ENCODE measurements around the gene TKFC. TPM values are rescaled to one million over a fixed set of nuclear protein-coding genes. Genes with fewer than 3 reads are reported as not detected.

Gene TKFC
- total and polyA plus RNA-seq, 4 donors: 15.7 to 134 (median 53.4) TPM

DNA sequence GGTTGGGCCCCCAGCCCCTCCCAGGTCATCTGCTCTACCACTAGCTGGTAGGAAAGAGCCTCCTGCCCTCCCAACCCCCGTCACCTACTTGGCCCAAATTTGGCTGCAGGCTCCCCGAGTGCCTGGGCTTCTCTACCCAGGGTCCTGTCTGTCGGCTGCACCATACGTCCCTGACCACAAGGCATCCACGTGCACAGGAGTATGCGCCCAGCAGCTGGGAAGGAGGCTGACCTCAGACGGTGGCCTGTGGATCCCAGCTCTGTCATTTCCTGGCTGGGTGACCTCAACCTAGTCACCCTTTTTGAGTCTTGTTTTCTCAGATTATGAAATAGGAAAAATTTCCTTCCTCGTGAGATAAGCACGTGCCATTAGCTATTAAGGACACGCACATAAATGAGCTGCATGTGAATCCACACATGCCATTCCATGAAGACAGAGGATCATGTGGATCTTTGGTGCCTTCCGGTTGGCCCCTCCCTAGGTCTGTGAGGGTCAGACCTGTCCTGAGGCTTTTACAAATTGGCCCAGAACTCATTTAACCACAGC is 15.0 kb downstream of the TKFC start:
- no peak overlapping the region for H3K4me3 ChIP-seq (ENCODE audit: low read depth in 1 of 3, low read length in 3 of 3)
- H3K27me3 ChIP-seq (ENCODE audit: control insufficient read depth in 4 of 4, insufficient read depth in 4 of 4, low read length in 3 of 4): no peaks in the 10 kb centered on the region
- WGBS: 50% methylated on average over 11 of the region's 11 CpGs
- no peak overlapping the region for H3K9ac ChIP-seq (ENCODE audit: low read depth in 1 of 2, low read length in 2 of 2)
- peaks cover 0 to 6% (median 1%) of the 10 kb centered on the region in 4 donors for H3K4me1 ChIP-seq (ENCODE audit: control insufficient read depth in 4 of 4, insufficient read depth in 4 of 4, low read length in 3 of 4)
- TF ChIP-seq SP1 (IDR thresholded peaks at IDR 0.05): peak; percentile 30
- peak; percentile 98 for TF ChIP-seq NR2F2 (IDR thresholded peaks at IDR 0.05)
- TF ChIP-seq, protein P1, sequence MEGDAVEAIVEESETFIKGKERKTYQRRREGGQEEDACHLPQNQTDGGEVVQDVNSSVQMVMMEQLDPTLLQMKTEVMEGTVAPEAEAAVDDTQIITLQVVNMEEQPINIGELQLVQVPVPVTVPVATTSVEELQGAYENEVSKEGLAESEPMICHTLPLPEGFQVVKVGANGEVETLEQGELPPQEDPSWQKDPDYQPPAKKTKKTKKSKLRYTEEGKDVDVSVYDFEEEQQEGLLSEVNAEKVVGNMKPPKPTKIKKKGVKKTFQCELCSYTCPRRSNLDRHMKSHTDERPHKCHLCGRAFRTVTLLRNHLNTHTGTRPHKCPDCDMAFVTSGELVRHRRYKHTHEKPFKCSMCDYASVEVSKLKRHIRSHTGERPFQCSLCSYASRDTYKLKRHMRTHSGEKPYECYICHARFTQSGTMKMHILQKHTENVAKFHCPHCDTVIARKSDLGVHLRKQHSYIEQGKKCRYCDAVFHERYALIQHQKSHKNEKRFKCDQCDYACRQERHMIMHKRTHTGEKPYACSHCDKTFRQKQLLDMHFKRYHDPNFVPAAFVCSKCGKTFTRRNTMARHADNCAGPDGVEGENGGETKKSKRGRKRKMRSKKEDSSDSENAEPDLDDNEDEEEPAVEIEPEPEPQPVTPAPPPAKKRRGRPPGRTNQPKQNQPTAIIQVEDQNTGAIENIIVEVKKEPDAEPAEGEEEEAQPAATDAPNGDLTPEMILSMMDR (IDR thresholded peaks at IDR 0.05; ENCODE audit: low read depth, low read length, missing input control): peak; percentile 11
- no peak for TF ChIP-seq FOXA1 (IDR thresholded peaks at IDR 0.05)
- TF ChIP-seq RXRA (IDR thresholded peaks at IDR 0.05): peak; percentile 41 to 56
- TF ChIP-seq RAD21 (IDR thresholded peaks at IDR 0.05): no peak
- H3K9me3 ChIP-seq (ENCODE audit: control insufficient read depth in 4 of 4, low read length in 3 of 4): no peaks in the 10 kb centered on the region
- peak overlapping the region; percentile 9 to 61 for H3K27ac ChIP-seq (ENCODE audit: low read depth in 1 of 2, low read length in 2 of 2)
- no peak for DNase-seq (ENCODE audit: low spot score)
- peaks cover 11 to 45% (median 19%) of the 10 kb centered on the region in 4 donors for H3K36me3 ChIP-seq (ENCODE audit: control insufficient read depth in 4 of 4, insufficient read depth in 3 of 4, low read depth in 1 of 4, low read length in 3 of 4)

DNA sequence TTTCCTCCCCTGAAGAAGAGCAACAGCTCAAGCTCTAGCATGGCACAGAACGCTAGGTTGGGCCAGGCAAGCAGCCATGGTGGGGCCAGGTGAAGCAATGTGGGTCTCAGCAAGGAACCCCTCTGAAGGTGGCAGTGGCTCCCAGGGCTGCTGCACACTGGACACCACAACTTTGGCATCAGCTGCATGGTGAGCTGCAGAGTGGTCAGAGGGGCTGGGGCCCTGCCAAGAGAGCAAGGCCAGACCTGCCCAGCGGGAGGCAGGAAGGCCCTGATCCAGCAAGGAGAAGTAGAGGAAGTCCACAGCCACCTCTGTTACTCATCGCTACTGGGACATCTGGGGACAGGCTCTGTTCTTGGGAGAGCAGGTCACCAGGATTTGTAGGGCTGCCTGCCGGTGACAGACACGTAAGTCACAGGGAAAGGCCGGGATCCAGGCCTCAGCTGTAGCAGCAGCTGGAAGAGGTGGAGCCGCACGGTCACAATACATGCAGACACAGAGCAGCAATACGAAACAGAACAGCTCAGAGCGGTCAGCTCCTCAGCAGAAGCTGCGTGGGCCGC is 16.2 kb downstream of the TKFC start:
- no peak for DNase-seq (ENCODE audit: low spot score)
- H3K27ac ChIP-seq (ENCODE audit: low read depth in 1 of 2, low read length in 2 of 2): peak overlapping the region in 1 of 2 donors; percentile 61
- peaks cover 11 to 35% (median 12%) of the 10 kb centered on the region in 4 donors for H3K36me3 ChIP-seq (ENCODE audit: control insufficient read depth in 4 of 4, insufficient read depth in 3 of 4, low read depth in 1 of 4, low read length in 3 of 4)

DNA sequence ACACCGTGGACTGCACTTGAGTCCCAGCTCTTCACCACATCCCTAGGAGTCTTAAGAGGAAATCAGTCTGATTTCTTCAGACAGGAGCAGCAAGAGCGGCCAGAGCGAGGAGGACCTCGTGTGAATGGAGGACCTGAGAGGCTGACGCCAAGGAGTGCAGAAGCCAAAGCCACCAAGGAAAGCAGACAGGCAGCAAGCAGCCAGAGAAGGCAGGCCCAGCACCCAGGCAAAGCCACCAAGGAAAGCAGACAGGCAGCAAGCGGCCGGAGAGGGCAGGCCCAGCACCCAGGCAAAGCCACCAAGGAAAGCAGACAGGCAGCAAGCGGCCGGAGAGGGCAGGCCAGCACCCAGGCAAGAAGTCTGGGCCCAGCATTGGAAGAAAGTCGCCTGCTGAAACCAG is 16.9 kb downstream of the TKFC start:
- no peaks in the 10 kb centered on the region for H3K9me3 ChIP-seq (ENCODE audit: control insufficient read depth in 4 of 4, low read length in 3 of 4)
- DNase-seq (ENCODE audit: low spot score): no peak
- H3K27ac ChIP-seq (ENCODE audit: low read depth in 1 of 2, low read length in 2 of 2): no peak overlapping the region
- TF ChIP-seq EGR1 (IDR thresholded peaks at IDR 0.05; ENCODE audit: low read depth in 2 of 2): no peak
- no peak for TF ChIP-seq JUND (IDR thresholded peaks at IDR 0.05)
- TF ChIP-seq, protein P2, sequence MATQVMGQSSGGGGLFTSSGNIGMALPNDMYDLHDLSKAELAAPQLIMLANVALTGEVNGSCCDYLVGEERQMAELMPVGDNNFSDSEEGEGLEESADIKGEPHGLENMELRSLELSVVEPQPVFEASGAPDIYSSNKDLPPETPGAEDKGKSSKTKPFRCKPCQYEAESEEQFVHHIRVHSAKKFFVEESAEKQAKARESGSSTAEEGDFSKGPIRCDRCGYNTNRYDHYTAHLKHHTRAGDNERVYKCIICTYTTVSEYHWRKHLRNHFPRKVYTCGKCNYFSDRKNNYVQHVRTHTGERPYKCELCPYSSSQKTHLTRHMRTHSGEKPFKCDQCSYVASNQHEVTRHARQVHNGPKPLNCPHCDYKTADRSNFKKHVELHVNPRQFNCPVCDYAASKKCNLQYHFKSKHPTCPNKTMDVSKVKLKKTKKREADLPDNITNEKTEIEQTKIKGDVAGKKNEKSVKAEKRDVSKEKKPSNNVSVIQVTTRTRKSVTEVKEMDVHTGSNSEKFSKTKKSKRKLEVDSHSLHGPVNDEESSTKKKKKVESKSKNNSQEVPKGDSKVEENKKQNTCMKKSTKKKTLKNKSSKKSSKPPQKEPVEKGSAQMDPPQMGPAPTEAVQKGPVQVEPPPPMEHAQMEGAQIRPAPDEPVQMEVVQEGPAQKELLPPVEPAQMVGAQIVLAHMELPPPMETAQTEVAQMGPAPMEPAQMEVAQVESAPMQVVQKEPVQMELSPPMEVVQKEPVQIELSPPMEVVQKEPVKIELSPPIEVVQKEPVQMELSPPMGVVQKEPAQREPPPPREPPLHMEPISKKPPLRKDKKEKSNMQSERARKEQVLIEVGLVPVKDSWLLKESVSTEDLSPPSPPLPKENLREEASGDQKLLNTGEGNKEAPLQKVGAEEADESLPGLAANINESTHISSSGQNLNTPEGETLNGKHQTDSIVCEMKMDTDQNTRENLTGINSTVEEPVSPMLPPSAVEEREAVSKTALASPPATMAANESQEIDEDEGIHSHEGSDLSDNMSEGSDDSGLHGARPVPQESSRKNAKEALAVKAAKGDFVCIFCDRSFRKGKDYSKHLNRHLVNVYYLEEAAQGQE (IDR thresholded peaks at IDR 0.05): no peak
- TF ChIP-seq SP1 (IDR thresholded peaks at IDR 0.05): no peak
- TF ChIP-seq, protein P1 (IDR thresholded peaks at IDR 0.05; ENCODE audit: low read depth, low read length, missing input control): no peak
- no peak for TF ChIP-seq HNF4A (conservative IDR thresholded peaks at IDR 0.05)
- H3K27me3 ChIP-seq (ENCODE audit: control insufficient read depth in 4 of 4, insufficient read depth in 4 of 4, low read length in 3 of 4): no peaks in the 10 kb centered on the region
- H3K4me3 ChIP-seq (ENCODE audit: low read depth in 1 of 3, low read length in 3 of 3): no peak overlapping the region
- 95% methylated on average over 10 of the region's 10 CpGs for WGBS
- no peak overlapping the region for H3K9ac ChIP-seq (ENCODE audit: low read depth in 1 of 2, low read length in 2 of 2)
- peaks cover 0 to 11% (median 6%) of the 10 kb centered on the region in 4 donors for H3K4me1 ChIP-seq (ENCODE audit: control insufficient read depth in 4 of 4, insufficient read depth in 4 of 4, low read length in 3 of 4)
- H3K36me3 ChIP-seq (ENCODE audit: control insufficient read depth in 4 of 4, insufficient read depth in 3 of 4, low read depth in 1 of 4, low read length in 3 of 4): peaks cover 8 to 30% (median 10%) of the 10 kb centered on the region in 4 donors

More for the DNA sequence above, 16.2 kb downstream of the TKFC start:
- H3K9ac ChIP-seq (ENCODE audit: low read depth in 1 of 2, low read length in 2 of 2): no peak overlapping the region
- 90% methylated on average over 12 of the region's 12 CpGs for WGBS
- no peaks in the 10 kb centered on the region for H3K9me3 ChIP-seq (ENCODE audit: control insufficient read depth in 4 of 4, low read length in 3 of 4)
- peaks cover 0 to 11% (median 6%) of the 10 kb centered on the region in 4 donors for H3K4me1 ChIP-seq (ENCODE audit: control insufficient read depth in 4 of 4, insufficient read depth in 4 of 4, low read length in 3 of 4)
- no peaks in the 10 kb centered on the region for H3K27me3 ChIP-seq (ENCODE audit: control insufficient read depth in 4 of 4, insufficient read depth in 4 of 4, low read length in 3 of 4)
- TF ChIP-seq FOXA1 (IDR thresholded peaks at IDR 0.05) (no peak), SP1 (IDR thresholded peaks at IDR 0.05) (no peak)
- TF ChIP-seq, protein P3, sequence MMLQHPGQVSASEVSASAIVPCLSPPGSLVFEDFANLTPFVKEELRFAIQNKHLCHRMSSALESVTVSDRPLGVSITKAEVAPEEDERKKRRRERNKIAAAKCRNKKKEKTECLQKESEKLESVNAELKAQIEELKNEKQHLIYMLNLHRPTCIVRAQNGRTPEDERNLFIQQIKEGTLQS (IDR thresholded peaks at IDR 0.05): no peak
- no peak overlapping the region for H3K4me3 ChIP-seq (ENCODE audit: low read depth in 1 of 3, low read length in 3 of 3)
